Measurements from ENCODE around the gene IL4I1. TPM values are rescaled to one million over a fixed set of nuclear protein-coding genes. Genes with fewer than 3 reads are reported as not detected.

IL4I1 gene
- total and polyA plus RNA-seq, 10 donors = 1.1 to 20.2 (median 4.8) TPM

DNA sequence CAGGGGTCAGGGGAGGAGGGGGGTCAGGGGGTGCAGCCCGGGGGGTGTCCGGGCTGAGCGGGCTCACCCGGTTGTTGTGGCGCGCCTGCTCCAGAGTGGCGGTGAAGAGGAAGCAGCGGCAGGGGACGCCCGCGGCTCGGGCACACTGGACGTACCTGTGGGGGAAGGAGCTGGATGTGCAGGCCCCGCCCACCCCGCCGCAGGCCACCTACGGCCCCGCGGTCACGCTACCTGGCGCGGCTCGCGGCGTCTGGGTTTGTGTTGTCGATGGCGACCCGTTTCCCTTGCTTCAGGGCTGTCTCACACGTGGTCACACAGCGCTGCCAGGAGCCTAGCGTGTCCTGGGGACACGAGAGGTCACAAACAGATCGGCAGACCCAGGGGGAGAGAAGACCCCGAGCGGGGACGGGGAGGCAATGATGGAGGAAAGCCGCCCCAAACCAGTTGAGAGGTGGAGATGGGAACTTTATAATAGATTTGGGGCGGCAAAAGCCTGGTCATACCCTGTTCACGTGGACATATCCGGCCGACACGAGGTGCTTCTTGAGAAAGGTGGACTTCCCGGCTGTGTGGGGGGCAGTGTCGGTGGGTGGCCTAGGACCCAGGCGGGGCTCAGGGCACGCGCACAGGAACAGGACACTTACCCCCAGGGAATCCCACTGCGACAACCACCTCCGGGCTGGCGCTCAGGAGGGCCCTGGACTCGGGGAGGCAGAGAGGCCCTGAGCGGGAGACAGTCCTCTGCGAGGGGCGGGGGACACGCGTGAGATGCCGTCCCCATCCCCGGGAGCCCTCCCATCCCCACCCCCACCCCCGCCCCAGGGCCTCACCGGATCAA is 34.9 kb downstream of the IL4I1 start:
- no peak overlapping the region for H3K4me3 ChIP-seq
- TF ChIP-seq POLR2A (IDR thresholded peaks at IDR 0.05) (no peak), POLR2AphosphoS5 (IDR thresholded peaks at IDR 0.05) (peak in 1 of 3 donors; percentile 44)
- TF ChIP-seq, protein P1, sequence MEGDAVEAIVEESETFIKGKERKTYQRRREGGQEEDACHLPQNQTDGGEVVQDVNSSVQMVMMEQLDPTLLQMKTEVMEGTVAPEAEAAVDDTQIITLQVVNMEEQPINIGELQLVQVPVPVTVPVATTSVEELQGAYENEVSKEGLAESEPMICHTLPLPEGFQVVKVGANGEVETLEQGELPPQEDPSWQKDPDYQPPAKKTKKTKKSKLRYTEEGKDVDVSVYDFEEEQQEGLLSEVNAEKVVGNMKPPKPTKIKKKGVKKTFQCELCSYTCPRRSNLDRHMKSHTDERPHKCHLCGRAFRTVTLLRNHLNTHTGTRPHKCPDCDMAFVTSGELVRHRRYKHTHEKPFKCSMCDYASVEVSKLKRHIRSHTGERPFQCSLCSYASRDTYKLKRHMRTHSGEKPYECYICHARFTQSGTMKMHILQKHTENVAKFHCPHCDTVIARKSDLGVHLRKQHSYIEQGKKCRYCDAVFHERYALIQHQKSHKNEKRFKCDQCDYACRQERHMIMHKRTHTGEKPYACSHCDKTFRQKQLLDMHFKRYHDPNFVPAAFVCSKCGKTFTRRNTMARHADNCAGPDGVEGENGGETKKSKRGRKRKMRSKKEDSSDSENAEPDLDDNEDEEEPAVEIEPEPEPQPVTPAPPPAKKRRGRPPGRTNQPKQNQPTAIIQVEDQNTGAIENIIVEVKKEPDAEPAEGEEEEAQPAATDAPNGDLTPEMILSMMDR (IDR thresholded peaks at IDR 0.05 in 8 of 11, conservative IDR thresholded peaks at IDR 0.05 in 3 of 11) = no peak
- no peaks in the 10 kb centered on the region for H3K9me3 ChIP-seq
- no peaks in the 10 kb centered on the region for H3K27me3 ChIP-seq (replicated peaks in 1 of 7)
- DNase-seq = peak; percentile 79
- intact Hi-C loops (cut with DNase I; ENCODE audit: low total_unique reads) = no loop called here
- peaks cover 18 to 86% (median 51%) of the 10 kb centered on the region in 6 donors for H3K4me1 ChIP-seq
- H3K36me3 ChIP-seq = peaks cover 4 to 86% (median 78%) of the 10 kb centered on the region in 6 donors
- peak overlapping the region; percentile 39 to 87 (median 79) for H3K27ac ChIP-seq
- 77 to 90% (median 85%) methylated on average over 43 to 60 of the region's 60 CpGs for WGBS, 5 donors

DNA sequence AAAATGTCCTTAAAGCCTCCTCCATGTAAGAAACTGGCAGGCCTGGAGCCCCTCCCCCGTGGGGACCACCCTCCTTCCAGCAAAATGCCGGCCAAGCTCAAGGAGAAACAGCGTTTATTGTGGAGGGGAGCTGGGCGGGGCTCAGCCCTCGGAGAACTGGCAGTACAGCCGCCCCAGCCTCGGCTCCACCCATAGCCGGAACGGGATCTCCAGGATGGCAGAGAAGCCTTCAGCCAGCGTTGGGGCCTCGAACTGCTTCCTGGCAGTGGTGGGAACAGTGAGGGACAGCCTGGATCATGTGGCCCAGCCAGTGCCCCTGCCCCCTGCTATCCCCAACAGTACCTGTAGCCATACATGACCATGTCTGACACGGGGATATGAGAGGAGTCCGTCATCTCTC is 35.6 kb downstream of the IL4I1 start:
- Histone ChIP-seq H3K27me3 (replicated peaks in 1 of 7) (no peaks in the 10 kb centered on the region), H3K4me3 (peak overlapping the region in 2 of 8 donors; percentile 10 to 42), H3K27ac (peak overlapping the region; percentile 42 to 87 (median 79)), H3K9me3 (no peaks in the 10 kb centered on the region), H3K36me3 (peaks cover 4 to 93% (median 85%) of the 10 kb centered on the region in 6 donors), H3K4me1 (peaks cover 12 to 84% (median 44%) of the 10 kb centered on the region in 6 donors)
- intact Hi-C loops (cut with DNase I; ENCODE audit: low total_unique reads) = no loop called here
- 34 to 76% (median 69%) methylated on average over 3 to 13 of the region's 13 CpGs for WGBS, 5 donors
- TF ChIP-seq, protein P1 (IDR thresholded peaks at IDR 0.05 in 8 of 11, conservative IDR thresholded peaks at IDR 0.05 in 3 of 11) = no peak
- TF ChIP-seq POLR2A (IDR thresholded peaks at IDR 0.05) (no peak), POLR2AphosphoS5 (IDR thresholded peaks at IDR 0.05) (peak; percentile 30 to 69 (median 45))
- peak; percentile 88 for DNase-seq

DNA sequence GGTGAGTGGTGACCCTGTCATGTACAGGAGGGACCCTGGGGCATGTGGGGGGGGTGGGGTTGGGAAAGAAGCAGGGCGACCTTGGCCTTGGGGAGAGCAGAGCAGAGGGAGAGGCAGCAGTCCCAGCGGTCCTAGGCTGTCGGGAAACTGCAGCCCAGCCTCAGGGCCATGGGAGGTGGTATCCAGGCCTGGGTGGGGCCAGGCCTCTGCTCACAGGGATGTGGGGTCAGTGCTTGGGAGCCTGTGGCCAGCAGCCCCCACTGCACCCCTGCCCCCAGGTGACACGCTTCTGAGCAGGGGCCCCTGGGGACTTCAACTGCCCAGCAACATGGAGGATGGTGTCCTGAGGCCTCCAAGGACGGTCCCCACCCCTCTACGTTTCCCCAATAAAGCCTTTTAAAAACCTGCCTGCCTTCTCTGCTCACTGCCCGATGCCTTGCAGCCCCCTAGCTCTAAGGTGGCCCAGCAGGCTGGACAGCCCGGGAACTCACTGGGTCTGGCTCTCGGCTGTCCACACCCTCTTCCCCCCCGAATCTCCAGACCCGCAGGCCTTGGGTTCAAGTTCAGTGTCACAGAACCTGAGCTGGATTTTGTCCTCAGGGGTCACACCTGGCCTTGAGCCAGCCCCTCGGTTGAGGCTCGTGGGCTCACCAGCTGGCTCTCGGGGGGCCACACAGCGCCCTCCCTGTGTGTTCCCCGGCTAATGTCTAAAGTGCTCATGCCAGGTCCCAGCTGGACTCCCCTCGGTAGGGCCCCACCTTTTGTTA is 36.2 kb downstream of the IL4I1 start:
- 59 to 78% (median 72%) methylated on average over 14 to 17 of the region's 17 CpGs for whole genome bisulfite sequencing, 5 donors
- no peak for DNase-seq
- peaks cover 6 to 83% (median 38%) of the 10 kb centered on the region in 6 donors for H3K4me1 ChIP-seq
- H3K27me3 ChIP-seq (replicated peaks in 1 of 7) = no peaks in the 10 kb centered on the region
- intact Hi-C loops (cut with DNase I; ENCODE audit: low total_unique reads) = no loop called here
- H3K4me3 ChIP-seq = peak overlapping the region in 2 of 8 donors; percentile 10 to 42
- no peak for TF ChIP-seq POLR2A (IDR thresholded peaks at IDR 0.05)
- peak in 2 of 3 donors; percentile 4 to 47 for TF ChIP-seq POLR2AphosphoS5 (IDR thresholded peaks at IDR 0.05)
- H3K27ac ChIP-seq = peak overlapping the region; percentile 42 to 87 (median 79)
- no peaks in the 10 kb centered on the region for H3K9me3 ChIP-seq
- peaks cover 4 to 98% (median 90%) of the 10 kb centered on the region in 6 donors for H3K36me3 ChIP-seq

DNA sequence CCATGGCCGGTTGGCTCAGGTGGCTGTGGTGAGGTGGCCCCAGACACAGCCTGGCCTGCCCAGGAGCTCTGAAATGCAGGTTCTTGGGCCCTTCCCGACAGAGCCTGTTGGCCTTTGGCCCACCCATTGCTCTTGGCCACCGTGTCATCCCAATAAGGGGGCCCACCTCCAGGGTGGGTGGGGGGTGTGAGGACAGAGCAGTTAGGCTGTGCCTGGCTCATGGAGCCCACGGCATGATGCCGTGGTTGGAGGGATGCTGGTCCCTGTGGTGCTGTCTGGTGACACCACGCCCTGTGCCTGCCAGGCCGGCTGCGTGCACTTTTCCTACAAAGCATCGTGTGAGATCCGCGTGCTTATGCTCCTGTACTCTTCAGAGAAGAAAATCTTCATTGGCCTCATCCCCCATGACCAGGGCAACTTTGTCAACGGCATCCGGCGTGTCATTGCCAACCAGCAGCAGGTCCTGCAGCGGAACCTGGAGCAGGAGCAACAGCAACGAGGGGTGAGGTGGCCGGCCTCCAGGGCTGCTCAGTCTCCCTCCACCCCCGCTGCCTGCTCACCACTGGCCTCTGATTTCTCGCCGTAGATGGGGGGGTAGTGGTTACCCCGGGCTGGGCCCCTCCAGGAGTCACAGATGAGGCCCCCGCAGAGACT is 36.9 kb downstream of the IL4I1 start:
- Histone ChIP-seq H3K9me3 (no peaks in the 10 kb centered on the region), H3K36me3 (peaks cover 4 to 100% (median 95%) of the 10 kb centered on the region in 6 donors), H3K27ac (peak overlapping the region in 6 of 8 donors; percentile 73 to 87 (median 82)), H3K4me1 (peaks cover 0 to 83% (median 32%) of the 10 kb centered on the region in 6 donors), H3K4me3 (no peak overlapping the region), H3K27me3 (replicated peaks in 1 of 7) (no peaks in the 10 kb centered on the region)
- WGBS, 5 donors = 80 to 89% (median 87%) methylated on average over 16 to 22 of the region's 22 CpGs
- no peak for DNase-seq
- intact Hi-C loops (cut with DNase I; ENCODE audit: low total_unique reads) = no loop called here
- TF ChIP-seq, protein P1 (IDR thresholded peaks at IDR 0.05 in 8 of 11, conservative IDR thresholded peaks at IDR 0.05 in 3 of 11) = no peak
- TF ChIP-seq POLR2AphosphoS5 (IDR thresholded peaks at IDR 0.05) (peak; percentile 32 to 60 (median 45)), POLR2A (IDR thresholded peaks at IDR 0.05) (no peak)
